HG02759 (cell line): ENCODE measurements around the gene TRERF1.

Experiments used
- ATAC-seq: cut with Tn5 transposase; IDR thresholded peaks from one replicate; pipeline ENCODE4 v1.9.1; 2021; ENCODE audit warnings: mild to moderate bottlenecking, moderate library complexity; ENCODE audit not compliant: unreplicated experiment

Gene TRERF1

GRCh38 chr6:42369568-42369967 is 82.2 kb downstream of the TRERF1 start:
- no peak for ATAC-seq

GRCh38 chr6:42368181-42368580 is 83.5 kb downstream of the TRERF1 start:
- ATAC-seq, result peak; percentile 27

GRCh38 chr6:42367353-42368011 is 84.2 kb downstream of the TRERF1 start:
- ATAC-seq, result peak; percentile 73

GRCh38 chr6:42366999-42367352 is 84.8 kb downstream of the TRERF1 start:
- ATAC-seq, result no peak

GRCh38 chr6:42366011-42366705 is 85.6 kb downstream of the TRERF1 start:
- ATAC-seq, result no peak

GRCh38 chr6:42365021-42365420 is 86.7 kb downstream of the TRERF1 start:
- ATAC-seq, result no peak

GRCh38 chr6:42363926-42364849 is 87.5 kb downstream of the TRERF1 start:
- ATAC-seq, result no peak

- no peak for ATAC-seq
These were observed 90.7 kb downstream of the TRERF1 start for GRCh38 chr6:42361036-42361435.

- no peak for ATAC-seq
These were observed 92.7 kb downstream of the TRERF1 start for GRCh38 chr6:42359021-42359420.

- no peak for ATAC-seq
These were observed 96.3 kb downstream of the TRERF1 start for GRCh38 chr6:42355416-42355815.

- no peak for ATAC-seq
These were observed 97.0 kb downstream of the TRERF1 start for GRCh38 chr6:42354702-42355101.

- no peak for ATAC-seq
These were observed 98.7 kb downstream of the TRERF1 start for GRCh38 chr6:42352856-42353564.

GRCh38 chr6:42350911-42351310 is 100.8 kb downstream of the TRERF1 start:
- ATAC-seq, result no peak

- ATAC-seq, result no peak
These were observed 101.8 kb downstream of the TRERF1 start for GRCh38 chr6:42349753-42350511.

GRCh38 chr6:42347456-42347855 is 104.3 kb downstream of the TRERF1 start:
- no peak for ATAC-seq

GRCh38 chr6:42345696-42346416 is 105.9 kb downstream of the TRERF1 start:
- no peak for ATAC-seq

- no peak for ATAC-seq
These were observed 107.0 kb downstream of the TRERF1 start for GRCh38 chr6:42344756-42345155.

- ATAC-seq, result no peak
These were observed 109.8 kb downstream of the TRERF1 start for GRCh38 chr6:42341771-42342553.

GRCh38 chr6:42341221-42341620 is 110.5 kb downstream of the TRERF1 start:
- no peak for ATAC-seq
